ENCODE measurements around the gene PDE8B. TPM values are rescaled to one million over a fixed set of nuclear protein-coding genes. Genes with fewer than 3 reads are reported as not detected.

PDE8B gene
- total RNA-seq, 1 experiment from 2014 or later, result 0.07 TPM

DNA sequence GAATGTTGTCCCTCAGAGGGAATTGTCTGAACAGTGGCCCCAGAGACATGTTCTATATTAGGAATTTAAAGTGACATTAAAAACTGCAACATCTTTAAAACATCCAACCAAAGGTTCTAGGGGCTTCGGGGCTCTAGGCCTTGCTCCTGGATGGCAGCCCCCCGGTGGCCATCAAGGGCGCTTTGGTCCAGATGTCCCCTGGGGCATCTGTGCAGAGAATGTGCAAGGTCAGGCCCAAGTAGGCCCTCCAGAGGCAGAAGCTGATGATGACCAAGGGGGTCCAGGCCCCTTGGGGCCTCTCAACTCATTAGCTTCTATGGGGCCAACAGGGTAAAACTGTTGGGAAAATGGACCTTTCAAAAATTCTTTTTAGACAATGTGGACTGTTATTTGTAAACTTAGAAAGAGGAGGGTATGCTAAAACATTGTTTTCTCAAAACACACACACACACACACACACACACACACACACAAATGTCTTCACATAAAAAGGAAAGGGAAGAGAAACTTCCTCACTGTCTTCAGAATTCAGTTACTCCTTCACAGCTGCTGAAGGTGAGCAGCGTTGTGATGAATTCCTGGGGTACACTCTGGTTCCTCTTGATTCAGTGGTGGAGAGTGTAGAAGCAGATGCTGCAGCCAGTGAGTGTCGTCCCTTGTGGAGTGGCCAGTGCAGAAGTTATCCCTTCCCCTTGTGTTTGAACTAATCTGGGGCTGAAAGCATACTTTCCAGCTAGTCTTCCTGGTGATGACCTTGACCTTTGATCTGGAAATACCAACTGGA lies 156.4 kb downstream of the PDE8B start:
- no peak overlapping the region for H2BK12ac ChIP-seq (ENCODE audit: insufficient read length, low read depth, low read length)
- Mint-ChIP-seq H3K36me3 (ENCODE audit: insufficient read depth in 1 of 3, low read depth in 3 of 3) (no peaks in the 10 kb centered on the region), H3K4me3 (no peak overlapping the region), H3K9me3 (no peaks in the 10 kb centered on the region), H3K4me1 (no peaks in the 10 kb centered on the region), H3K27ac (no peak overlapping the region; a peak in 1 of 7 replicates), H3K27me3 (ENCODE audit: low read depth) (no peaks in the 10 kb centered on the region; the same call in 1 of the 2 replicates)
- no peak overlapping the region for H4K8ac ChIP-seq (replicated peaks; ENCODE audit: insufficient read length, low read depth, low read length)
- H3K9me3 ChIP-seq (ENCODE audit: control insufficient read depth, low read depth, low read length), result no peaks in the 10 kb centered on the region
- H3K79me1 ChIP-seq (ENCODE audit: insufficient read depth, low read depth, low read length, poor library complexity, severe bottlenecking), result no peaks in the 10 kb centered on the region
- H3K14ac ChIP-seq (ENCODE audit: insufficient read depth, low read length), result no peak overlapping the region
- no peak overlapping the region for H2BK5ac ChIP-seq (ENCODE audit: insufficient read length, low read length)
- H3K9ac ChIP-seq (ENCODE audit: extremely low read depth, insufficient read length, low read length), result no peak overlapping the region
- H2BK15ac ChIP-seq (ENCODE audit: low read depth, low read length), result no peak overlapping the region
- no peaks in the 10 kb centered on the region for H3K27me3 ChIP-seq (ENCODE audit: insufficient read depth, low read length)
- no peak overlapping the region for H3K23ac ChIP-seq (ENCODE audit: insufficient read length, low read depth, low read length)
- no peak overlapping the region for H3K4me2 ChIP-seq (ENCODE audit: insufficient read depth, insufficient read length, low read length)
- H3K27ac ChIP-seq (ENCODE audit: insufficient read length, low read depth, low read length), result no peak overlapping the region
- no peak overlapping the region for H4K5ac ChIP-seq (ENCODE audit: insufficient read length, low read depth, low read length)
- no peaks in the 10 kb centered on the region for H4K20me1 ChIP-seq (ENCODE audit: control insufficient read depth, insufficient read depth, insufficient read length)
- no CpG with 5 or more reads among the region's 5 CpGs for WGBS (ENCODE audit: extremely low coverage, insufficient read length, low lambda C conversion rate)
- H3K4ac ChIP-seq (ENCODE audit: low read depth, low read length), result no peak overlapping the region
- H3T11ph ChIP-seq (ENCODE audit: low read length), result no peak overlapping the region
- H3K56ac ChIP-seq (ENCODE audit: insufficient read length, low read depth, low read length), result no peak overlapping the region
- no peak overlapping the region for H3K18ac ChIP-seq (ENCODE audit: insufficient read length, low read depth, low read length)
- TF ChIP-seq CTCF (conservative IDR thresholded peaks at IDR 0.05), result peak; percentile 50
- H4K91ac ChIP-seq (ENCODE audit: insufficient read length, low read depth, low read length), result no peak overlapping the region
- H2AK5ac ChIP-seq (ENCODE audit: insufficient read length, low read length), result no peak overlapping the region
- H2BK20ac ChIP-seq (ENCODE audit: low read depth, low read length, poor library complexity, severe bottlenecking), result no peak overlapping the region
- H3K79me2 ChIP-seq (ENCODE audit: insufficient read depth, low read length), result no peaks in the 10 kb centered on the region
- H2BK120ac ChIP-seq (ENCODE audit: low read depth, low read length, poor library complexity, severe bottlenecking), result no peak overlapping the region
- H3K4me1 ChIP-seq (ENCODE audit: insufficient read depth, low read length), result no peaks in the 10 kb centered on the region
- no peak overlapping the region for H2AFZ ChIP-seq (ENCODE audit: low read length)
- DNase-seq, result no peak
- no peaks in the 10 kb centered on the region for H3K23me2 ChIP-seq (ENCODE audit: insufficient read length, low read depth, low read length, poor library complexity, severe bottlenecking)
